Endometrium (tissue), 2 donors: ENCODE data around the gene GAB2.
"Not testable (repeated sequence)": the region's sequence is repeated elsewhere in the genome, so short reads cannot be mapped to it uniquely, and the experiment has no call there.

Experiments used
- FAIRE-seq: peaks from 2 replicates; lab custom pipeline; 2012; peaks lifted over from hg19 to GRCh38; lab: Jason Lieb, UNC
- donor health status: control.
- donor health status: control.

GAB2 gene

DNA sequence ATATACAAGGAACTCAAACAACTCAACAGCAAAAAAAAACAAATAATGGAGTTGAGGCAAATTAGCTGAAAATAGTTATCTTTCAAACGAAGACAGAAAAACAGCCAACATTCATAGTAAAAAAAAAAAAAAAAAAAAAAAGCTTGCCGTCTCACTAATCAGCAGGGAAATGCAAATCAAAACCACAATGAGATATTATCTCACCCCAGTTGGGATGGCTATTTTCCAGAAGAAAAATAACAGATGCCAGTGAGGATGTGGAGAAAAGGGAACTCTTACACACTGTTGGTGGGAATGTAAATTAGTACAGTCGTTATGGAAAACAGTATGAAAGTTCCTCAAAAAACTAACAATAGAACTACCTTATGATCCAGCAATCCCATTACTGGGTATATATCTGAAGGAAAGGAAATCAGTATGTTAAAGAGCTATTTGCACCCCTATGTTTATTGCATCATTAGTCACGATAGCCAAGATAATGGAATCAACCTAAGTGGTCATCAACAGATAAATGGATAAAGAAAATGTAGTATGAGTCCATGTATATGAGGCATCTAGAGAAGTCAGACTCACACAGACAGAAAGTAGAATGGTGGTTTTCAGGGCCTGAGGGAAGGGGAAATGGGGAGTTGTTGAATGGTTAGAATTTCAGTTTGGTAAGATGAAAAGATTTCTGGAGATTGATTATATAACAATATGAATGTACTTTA lies 172.9 kb downstream of the GAB2 start:
- no peak for FAIRE-seq

DNA sequence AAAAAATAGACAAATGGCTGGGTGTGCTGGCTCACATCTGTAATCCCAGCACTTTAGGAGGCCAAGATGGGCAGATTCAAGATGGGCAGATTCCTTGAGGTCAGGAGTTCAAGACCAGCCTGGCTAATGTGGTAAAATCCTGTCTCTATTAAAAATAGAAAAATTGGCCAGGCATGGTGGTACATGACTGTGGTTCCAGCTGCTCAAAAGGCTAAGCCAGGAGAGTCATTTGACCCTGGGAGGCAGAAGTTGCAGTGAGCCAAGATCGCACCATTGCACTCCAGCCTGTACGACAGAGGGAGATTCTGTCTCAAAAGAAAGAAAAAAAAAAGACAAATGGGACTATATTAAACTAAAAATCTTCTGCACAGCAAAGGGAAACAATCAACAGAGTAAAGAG lies 173.5 kb downstream of the GAB2 start:
- no peak for FAIRE-seq

DNA sequence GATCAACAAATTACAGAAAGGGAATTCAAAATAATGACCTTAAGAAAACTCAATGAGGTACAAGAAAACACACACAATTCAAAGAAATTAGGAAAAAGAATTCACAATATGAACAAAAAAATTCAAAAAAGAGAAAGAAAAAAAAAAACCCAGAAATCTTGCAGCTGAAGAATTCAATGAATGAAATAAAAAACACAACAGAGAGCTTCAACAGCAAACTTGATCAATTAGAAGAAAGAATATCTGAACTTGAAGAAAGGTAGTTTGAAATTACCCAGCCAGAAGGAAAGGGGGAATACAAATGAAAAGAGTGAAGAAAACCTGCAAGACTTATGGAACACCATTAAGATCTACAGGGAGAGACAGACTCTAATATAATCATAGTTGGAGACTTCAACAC lies 176.1 kb downstream of the GAB2 start:
- no peak for FAIRE-seq

DNA sequence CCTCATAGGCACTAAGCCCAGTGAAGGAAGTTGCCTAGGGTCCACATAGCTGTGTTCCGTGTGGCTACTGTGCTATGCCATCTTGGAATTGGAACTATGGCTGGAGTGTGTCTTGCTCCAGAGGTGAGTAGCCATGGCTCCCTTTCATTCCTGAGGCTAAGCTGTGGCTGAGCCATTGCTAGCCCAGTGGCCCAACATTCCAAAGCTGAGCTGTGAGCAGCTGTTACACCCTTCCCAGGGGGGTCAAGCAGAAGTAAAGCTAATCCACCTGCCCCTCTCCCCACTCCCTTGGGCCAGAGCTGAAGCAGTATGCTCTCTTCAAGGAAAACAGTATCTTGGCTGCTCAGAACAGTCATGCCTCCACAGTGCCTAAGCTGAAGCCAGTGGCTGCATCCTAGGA lies 177.8 kb downstream of the GAB2 start:
- no peak for FAIRE-seq

DNA sequence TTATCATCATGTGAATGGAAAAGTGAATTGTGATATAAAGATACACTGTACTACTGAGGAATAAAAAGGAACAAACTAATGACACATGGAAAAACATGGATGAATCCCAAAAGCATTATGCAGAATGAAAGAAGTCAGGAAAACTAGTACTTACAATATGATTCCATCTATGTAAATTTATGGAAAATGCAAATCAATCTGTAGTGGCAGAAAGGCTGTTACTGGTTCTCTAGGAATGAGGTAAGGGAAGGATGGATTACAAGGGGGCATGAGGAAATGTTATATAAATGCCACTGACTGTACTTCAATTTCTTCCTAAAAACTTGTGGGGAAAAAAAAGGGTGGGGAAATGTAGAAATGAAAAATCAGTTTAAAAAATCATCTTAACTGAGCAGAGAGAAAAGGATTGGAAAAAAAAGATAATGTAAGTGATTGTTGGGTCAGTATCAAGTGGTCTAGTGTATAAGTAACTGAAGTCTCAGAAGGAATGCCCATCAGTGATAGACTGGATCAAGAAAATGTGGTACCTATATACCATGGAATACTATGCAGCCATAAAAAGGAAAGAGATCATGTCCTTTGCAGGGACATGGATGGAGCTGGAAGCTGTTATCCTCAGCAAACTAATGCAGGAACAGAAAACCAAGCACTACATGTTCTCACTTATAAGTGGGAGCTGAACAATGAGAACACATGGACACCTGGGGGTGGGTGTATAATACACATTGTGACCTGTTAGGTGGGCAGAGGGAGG lies 180.2 kb downstream of the GAB2 start:
- no peak for FAIRE-seq

DNA sequence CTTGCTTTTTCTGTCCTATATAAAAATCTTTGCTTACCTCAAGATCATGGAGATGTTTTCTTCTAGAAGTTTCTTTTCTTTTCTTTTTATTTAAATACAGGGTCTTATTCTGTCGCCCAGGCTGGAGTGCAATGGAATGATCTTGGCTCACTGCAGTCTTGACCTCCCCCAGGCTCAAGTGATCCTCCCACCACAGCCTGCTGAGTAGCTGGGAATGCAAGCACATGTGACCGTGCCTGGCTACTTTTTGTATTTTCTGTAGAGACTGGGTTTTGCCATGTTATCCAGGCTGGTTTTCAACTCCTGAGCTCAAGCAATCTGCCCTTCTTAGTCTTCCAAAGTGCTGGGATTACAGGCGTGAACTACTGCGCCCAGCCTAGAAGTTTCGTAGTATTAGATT lies 183.6 kb downstream of the GAB2 start:
- FAIRE-seq: no peak

DNA sequence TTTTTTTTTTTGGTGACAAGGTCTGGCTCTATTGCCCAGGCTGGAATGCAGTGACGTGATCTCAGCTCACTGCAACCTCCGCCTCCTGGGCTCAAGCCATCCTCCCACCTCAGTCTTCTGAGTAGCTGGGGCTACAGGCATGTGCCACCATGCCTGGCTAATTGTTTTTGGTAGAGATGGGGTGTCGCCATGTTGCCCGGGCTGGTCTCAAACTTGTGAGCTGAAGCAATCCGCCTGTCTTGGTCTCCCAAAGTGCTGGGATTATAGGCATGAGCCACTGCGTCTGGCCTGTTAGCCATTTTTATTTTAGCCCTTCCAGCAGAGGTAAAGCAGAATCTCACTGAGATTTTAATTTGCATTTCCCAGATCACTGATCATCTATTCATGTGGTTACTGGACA lies 184.6 kb downstream of the GAB2 start:
- not testable (repeated sequence) for FAIRE-seq

DNA sequence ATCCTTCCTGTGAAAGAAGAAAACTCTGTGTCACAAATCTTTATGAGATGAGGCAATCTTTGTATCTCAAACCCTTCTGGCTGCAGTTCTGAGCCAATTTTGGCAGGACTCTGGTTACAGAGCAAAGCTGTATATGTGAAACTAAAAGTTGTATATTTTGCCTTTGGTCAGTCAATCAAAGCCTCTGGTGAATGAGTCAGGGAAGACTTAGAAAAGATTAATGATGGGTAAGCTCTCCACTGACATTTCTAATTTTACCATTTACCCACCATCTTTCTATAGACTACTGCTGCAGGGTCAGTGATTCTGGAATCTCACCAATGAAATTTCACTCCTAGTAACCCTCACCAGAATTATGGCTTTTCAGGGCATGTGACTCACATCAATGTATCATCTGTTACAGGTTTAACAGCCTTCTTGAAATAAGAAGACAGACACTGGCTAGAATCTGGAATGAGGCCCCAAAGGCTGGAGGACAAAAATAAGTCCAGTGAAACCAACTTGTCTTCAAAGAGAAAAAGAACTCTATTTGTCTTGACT lies 185.6 kb downstream of the GAB2 start:
- no peak for FAIRE-seq

DNA sequence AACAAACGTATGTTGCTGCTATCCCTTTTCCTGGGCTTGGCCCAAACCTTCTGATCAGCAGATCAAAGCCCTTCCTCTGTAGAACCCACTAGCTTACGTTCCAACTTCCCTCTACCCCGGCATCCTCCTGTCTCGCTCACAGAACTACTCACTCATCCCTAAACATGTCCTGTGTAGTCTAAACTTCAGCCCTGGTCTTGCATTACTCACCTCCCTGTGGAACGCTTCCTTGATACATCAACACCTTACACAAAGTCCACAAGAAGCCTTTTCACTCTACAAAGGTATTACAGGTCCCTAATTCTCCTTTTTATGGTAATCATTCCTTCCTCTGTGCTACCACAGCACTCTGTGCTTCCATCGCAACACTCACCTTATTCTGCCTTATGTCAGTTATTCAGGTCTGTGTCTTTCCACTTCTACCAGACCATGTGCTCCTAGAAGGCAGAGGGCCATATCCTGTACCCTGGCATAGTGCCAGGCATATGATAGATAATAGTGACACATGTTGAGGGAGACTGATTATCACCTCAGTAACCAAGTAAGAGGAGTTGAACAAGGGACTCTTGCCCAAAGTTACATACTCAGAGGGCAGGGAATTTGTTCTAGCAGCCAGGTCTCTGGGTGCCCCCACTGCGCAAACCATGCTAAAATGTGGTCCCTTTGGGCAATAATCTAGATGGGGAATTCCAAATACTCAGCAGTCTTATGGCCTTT lies 187.3 kb downstream of the GAB2 start:
- FAIRE-seq: no peak

DNA sequence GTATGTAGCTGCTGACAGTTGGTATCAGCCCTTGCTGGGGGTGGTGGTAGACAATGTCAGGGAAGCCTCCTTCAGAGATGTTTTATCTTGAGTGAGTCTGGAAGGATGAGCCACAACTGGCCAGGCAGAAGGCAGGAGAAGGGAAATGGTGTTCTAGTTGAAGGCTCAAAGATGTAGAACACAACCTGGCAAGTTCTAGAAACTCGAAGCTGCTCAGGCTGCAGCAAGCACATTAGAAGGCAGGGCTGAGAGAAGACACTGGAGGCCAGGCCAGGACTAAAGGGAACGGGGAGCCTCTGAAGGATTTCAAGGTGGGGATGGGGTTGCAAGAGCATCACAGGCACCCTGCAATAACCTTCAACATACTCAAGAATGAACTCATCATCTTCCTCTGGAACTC lies 188.5 kb downstream of the GAB2 start:
- no peak for FAIRE-seq

DNA sequence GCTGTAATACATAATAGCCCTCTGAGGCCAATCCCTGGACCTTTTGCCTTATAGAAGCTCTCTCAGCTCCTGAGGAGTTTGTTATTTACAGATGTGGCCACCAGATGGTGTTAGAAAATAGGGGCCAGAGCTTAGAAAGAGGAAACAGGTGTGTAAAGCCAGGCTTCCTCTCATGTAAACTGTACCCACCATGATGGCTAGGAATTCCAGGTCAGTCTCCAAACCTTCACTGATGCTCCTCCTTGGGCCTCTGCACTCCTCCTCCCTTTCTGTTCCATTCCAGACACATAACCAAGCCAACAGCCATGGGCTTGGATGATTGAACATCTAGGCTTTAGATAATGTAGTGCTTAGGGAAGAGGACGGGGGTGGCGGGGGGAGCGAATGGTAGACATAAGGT lies 189.2 kb downstream of the GAB2 start:
- no peak for FAIRE-seq

DNA sequence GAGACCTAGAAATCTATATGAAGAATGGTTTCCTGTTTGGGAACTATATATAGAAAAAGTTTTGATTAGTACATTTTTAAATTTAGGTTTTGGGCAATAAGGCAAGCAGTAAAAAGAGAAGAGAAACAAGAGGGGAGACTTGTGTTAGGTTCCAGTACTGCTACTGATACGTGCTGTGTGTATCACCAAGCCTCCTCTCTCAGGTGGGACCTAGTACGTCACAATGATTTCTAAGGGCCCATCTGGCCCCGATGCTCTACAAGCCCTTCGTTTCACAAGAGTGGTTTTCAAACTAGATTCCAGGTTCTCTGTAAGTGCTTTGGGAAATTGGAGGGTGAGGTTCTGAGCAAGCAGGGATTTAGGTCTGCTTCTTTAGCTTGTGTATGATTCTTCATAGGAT lies 189.7 kb downstream of the GAB2 start:
- FAIRE-seq: no peak

DNA sequence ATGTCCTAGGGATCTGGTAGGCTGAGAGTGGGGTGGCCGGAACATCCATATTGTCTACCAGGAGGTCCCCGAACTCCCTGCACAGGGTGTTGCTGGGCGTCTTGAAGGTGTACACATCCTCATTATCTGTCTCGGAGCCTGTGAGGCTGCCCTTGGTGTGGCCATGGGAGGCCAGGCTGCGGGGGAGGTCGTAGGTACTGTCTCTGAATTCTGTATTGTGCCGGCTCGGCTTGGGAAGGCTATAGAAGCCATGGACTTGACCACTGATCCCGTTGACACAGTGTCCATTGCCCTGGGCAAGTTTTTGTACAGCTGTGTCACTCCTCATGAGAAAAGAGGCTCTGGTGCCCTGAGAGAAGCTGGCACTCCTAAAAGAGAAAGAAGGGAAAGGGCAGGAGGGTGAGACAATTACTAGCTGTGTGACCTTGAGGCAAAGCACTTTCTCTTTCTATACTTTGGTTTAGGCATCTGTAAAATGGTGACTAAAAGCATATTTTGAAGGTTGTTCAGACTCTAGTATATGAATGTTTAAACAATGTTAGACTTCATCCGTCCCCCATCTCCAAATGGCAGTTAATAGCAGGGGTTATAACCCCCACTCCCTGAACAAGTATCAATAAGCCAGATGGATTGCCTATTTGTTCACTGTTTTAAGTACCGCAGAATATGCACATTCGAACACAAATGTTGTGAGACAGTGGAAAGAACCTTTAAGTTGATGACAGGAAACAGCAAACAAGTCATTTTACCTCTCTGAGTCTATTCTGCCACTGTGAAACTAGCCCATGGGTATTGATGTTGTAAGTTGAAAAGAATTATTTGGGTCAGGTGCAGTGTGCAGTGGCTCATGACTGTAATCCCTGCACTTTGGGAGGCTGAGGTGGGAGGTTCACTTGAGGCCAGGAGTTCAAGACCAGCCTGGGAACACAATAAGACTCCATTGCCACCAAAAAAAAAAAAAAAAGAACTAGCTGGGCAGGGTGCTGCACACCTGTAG lies 190.6 kb downstream of the GAB2 start:
- no peak for FAIRE-seq

DNA sequence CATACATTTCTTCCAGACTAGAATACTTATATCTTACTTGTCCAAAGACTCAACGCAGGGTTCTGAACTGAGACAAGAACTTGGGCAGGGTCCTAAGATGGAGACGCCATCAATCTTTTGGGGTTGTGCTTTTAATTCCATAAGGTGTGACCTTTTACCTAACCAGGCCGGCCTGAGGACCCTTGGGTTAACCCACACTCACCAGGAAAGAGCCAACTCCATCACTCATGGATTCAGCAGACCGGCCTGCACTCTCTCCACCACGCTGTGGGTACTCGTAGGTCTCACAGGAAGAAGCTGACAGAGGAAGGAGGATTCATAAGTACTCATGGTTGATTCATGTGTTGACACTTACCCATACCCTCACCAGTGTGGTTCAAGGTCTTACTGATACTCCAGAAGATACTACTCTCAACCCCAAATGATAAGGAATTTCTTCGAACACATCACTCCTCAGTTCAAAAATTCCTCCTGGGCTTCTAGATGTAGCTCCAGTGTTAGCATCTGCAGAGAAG lies 192.7 kb downstream of the GAB2 start:
- FAIRE-seq: no peak

DNA sequence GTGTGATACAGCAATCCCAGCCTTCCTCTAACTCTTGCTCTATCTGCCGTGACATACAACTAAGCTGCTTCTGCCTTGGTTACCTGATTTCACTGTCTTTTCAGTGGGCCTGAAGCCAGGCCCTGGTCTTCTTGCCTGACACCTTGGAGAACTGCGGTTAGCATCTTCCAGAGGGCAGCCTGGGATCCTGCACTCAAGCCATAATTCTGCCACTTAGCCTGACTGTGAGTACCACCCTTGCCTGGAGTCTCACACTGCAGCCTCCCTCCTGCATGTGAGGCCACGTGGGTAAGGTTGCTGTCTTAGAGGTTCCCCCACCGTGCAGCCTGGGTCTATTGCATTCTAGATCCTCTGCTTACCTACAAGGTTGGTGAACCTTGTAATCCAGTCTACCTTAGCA lies 193.1 kb downstream of the GAB2 start:
- FAIRE-seq: no peak

DNA sequence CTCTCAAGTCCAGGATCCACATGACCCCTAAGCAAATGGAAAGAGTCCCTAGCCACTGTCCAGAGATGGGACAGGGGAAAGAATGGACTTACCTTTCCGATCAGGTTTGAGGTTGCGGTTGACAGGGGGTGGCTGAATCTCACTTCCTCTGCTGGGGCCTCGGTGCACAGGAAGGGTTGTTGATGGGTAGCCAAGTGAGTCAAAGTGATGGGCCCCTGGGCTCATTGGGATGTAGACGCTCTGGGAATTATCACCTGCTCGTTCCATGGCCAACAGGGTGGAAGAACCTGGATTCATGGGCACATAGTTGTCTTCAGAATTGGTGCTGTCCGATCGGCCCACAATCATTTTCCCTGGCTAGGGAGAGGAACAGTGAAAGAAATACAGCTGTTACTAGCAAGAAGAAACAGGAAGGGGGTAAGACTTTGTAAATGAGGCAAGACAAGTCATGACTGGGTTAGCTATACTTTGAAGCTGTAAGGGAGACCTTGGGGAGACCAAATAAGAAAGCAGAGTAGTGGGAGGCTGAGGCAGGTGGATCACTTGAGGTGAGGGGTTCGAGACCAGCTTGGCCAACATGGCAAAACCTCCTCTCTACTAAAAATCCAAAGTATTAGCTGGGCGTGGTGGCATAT lies 194.2 kb downstream of the GAB2 start:
- FAIRE-seq: no peak

DNA sequence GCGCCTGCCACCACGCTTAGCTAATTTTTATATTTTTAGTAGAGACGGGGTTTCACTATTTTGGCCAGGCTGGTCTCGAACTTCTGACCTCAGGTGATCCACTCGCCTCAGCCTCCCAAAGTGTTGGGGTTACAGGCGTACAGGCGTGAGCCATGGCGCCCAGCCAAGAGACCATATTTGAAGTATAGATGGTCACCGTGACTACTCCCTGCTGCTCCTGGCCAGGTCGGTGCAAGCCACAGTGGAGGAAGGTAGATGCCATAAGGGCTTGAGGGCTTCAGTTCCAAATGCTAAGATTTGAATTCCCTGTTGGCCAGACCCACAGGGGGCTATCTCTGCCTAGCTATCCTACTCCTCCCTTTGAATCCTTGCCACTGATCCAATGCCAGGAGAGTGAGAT lies 194.9 kb downstream of the GAB2 start:
- not testable (repeated sequence) for FAIRE-seq

DNA sequence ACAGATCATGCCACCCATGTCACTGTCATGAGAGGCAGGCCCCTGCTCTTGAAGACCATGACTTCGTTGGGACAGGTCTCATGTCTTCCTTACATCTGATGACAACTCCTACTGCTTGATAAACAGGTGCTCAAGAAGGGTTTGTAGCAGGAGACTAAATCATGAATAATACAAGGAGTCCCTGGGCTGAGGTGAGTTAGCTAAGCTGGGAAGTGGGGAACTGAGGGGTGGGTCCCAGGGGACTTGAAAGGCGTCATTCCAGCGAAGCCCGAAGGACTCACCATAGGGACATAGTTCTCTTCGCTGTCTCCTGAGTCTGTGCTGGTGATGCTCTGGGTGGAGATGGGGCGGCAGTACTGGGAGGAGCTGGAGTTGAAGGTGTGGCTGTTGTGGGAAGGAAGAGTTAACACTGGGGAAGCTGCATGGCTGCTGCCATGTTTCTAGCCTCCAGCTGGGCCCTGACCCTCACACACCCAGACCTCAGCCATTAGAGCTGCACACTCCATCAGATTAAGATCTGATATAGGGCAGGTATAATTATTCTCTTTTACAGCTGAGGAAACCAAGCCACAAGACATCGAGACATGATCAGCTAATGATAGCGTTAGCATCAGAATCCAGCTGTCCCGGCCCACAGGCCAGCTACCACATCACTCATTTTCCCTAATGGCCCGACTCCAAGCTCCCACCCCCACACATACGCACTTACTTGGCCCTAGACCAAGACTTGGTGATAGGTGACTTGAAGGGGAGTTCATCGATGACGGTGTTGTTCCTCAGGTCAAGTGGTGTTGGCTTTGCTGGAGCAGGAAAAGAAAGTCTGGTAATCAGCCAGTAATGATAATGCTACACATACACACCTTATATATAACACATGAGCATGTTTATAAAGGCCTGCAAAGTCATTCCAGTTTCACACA lies 196.0 kb downstream of the GAB2 start:
- no peak for FAIRE-seq

DNA sequence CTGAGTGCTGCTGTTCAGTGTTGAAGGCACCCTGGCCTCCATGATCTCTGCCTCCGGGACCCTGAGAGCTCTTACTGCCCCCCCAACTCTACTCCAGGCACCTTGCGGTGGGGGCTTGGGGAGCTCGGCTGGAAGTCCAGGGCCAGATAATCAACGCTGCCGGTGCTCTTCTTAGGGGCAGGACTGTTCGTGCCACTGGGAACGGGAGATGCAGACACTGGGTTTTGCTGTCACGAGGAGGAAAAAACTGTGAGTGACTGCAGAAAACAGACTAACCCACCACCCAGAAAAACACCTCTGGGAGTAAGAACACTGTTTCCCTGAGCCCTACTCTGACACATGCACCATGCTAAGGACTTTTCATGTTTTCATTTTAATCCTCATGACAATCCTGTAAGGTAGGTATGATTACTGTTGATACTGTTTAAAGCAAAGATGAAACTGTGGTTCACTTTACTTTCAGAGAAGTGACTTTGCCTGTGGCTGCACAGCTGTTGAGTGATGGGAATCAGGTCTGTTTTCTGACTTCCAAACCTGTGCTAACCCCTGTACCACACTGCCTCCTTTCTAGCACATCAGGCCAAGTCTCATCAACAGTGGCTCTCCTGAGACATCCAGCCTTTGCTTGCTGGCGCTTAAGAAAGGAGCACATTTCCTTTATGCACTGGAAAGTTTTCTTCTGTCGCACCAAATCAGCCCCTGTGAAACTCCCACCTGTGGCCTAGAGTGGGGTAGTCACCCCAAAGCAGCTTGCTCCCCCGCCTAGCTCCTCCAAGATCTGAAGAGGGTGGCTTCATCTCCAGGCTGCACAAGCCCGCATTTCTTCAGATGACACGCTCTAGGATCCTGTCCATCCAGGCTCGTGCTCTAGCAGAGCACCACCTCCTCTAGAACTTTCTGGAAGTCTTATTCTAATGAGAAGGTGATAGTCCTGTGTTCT lies 197.1 kb downstream of the GAB2 start:
- FAIRE-seq: no peak
